Chondrocyte (in vitro differentiated cells): ENCODE measurements around the gene LTK. TPM values are rescaled to one million over a fixed set of nuclear protein-coding genes. Genes with fewer than 3 reads are reported as not detected.

Source experiments
- DNase-seq: peaks from one replicate; pipeline ENCODE4 v3.0.0; 2021; ENCODE audit warnings: mixed read lengths, low spot score
- H3K27ac Mint-ChIP-seq: one replicate; pipeline ENCODE4 v1.8.0; 2021; ENCODE audit warnings: mild to moderate bottlenecking, moderate library complexity, mixed read lengths; ENCODE audit not compliant: unreplicated experiment
- H3K27me3 Mint-ChIP-seq: 2 replicates; pipeline ENCODE4 v1.8.0; 2021; ENCODE audit warnings: low read depth, mixed read lengths
- H3K36me3 Mint-ChIP-seq: 2 replicates; pipeline ENCODE4 v1.8.0; 2021; ENCODE audit warnings: low read depth, mixed read lengths
- H3K4me1 Mint-ChIP-seq: 2 replicates; pipeline ENCODE4 v1.8.0; 2021; ENCODE audit warnings: low read depth, mild to moderate bottlenecking, mixed read lengths
- H3K4me3 Mint-ChIP-seq: one replicate; pipeline ENCODE4 v1.8.0; 2021; ENCODE audit warnings: mild to moderate bottlenecking, moderate library complexity, mixed read lengths; ENCODE audit not compliant: unreplicated experiment
- H3K9me3 Mint-ChIP-seq: 2 replicates; pipeline ENCODE4 v1.8.0; 2021; ENCODE audit warnings: low read depth, mixed read lengths
- total RNA-seq: library from RNA; stranded (reverse); gene quantifications from 3 replicates; pipeline ENCODE4 v1.2.1, GENCODE V29; 2021
- TF ChIP-seq, protein P1 (sequence below): fragments of 200-600 bp; sonication (generic); IDR thresholded peaks from 2 replicates; pipeline ENCODE4 v1.5.0; 2021; ENCODE audit warnings: antibody characterized with exemption, mild to moderate bottlenecking, moderate library complexity

LTK gene
- total RNA-seq, 1 donor from 2014 or later: 1.0 TPM

DNA sequence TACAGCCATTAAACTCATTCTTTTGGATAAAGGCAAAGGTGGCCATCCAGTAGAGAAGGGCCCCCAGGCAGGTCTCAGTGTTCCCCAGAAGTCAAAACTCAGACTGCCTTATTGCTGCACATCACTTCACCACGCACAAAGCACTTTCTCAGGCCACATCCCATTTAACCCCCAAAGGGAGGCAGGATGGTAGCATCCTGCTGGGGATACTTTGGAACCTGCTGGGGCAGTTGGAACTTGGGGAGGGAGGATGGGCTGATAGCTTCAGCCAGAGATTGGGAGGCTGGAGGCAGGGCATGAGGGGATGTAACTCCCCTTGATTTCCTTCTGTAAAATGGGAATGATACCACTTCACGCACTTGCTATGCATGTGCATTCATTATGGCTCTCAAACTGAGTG, 15.0 kb downstream of the LTK start:
- H3K36me3 Mint-ChIP-seq: peaks cover 1% of the 10 kb centered on the region
- H3K27ac Mint-ChIP-seq: no peak overlapping the region
- peaks cover 57% of the 10 kb centered on the region for H3K27me3 Mint-ChIP-seq
- peaks cover 20% of the 10 kb centered on the region for H3K4me1 Mint-ChIP-seq
- DNase-seq: no peak
- H3K9me3 Mint-ChIP-seq: no peaks in the 10 kb centered on the region
- TF ChIP-seq, protein P1, sequence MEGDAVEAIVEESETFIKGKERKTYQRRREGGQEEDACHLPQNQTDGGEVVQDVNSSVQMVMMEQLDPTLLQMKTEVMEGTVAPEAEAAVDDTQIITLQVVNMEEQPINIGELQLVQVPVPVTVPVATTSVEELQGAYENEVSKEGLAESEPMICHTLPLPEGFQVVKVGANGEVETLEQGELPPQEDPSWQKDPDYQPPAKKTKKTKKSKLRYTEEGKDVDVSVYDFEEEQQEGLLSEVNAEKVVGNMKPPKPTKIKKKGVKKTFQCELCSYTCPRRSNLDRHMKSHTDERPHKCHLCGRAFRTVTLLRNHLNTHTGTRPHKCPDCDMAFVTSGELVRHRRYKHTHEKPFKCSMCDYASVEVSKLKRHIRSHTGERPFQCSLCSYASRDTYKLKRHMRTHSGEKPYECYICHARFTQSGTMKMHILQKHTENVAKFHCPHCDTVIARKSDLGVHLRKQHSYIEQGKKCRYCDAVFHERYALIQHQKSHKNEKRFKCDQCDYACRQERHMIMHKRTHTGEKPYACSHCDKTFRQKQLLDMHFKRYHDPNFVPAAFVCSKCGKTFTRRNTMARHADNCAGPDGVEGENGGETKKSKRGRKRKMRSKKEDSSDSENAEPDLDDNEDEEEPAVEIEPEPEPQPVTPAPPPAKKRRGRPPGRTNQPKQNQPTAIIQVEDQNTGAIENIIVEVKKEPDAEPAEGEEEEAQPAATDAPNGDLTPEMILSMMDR: no peak
- H3K4me3 Mint-ChIP-seq: no peak overlapping the region

DNA sequence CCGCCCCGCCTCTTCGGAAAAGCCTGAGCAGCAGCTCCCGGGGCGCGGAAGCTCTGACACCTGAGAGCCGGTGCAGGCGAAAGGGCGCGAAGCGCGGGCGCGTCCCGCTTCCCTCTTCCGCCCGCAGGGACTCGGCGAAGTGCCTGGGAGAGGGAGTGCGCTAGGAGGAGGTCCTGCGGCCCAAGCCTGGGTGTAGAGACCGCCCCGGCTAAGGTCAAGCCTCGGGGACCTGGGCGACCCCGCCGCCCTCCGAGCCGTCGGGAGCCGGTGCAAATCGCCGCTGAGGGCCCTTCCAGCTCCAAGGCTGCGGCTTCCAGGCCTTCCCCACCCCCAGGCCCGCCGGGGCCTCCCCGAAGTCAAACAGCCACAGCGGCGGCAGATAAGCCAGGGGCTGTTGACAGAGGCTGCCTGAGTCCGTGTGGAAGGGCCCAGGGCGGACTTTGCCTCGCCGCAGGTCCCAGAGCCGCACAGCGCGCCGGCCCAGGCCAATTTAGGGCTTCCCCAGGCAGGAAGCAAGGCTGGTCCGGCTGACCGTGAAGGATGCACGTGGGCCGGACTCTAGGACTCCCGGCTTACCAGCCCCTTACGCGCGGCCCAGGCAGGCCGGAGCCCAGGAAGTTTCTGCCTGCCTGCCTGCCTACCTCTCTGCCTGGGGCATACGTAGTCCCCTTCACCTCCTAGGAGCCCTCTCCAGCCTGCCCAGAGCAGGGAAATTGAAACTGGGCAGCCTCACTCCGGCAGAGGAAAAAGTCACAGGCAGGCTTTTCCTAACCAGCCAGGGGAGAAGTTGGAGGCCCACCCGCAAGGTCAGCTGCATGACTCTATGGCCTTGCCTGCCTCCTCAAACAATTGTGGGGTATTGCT, 17.7 kb downstream of the LTK start:
- DNase-seq: no peak
- Mint-ChIP-seq H3K27ac (no peak overlapping the region), H3K9me3 (no peaks in the 10 kb centered on the region), H3K27me3 (peaks cover 47% of the 10 kb centered on the region), H3K4me1 (peaks cover 14% of the 10 kb centered on the region), H3K4me3 (no peak overlapping the region), H3K36me3 (peaks cover 1% of the 10 kb centered on the region)
- TF ChIP-seq, protein P1: no peak

DNA sequence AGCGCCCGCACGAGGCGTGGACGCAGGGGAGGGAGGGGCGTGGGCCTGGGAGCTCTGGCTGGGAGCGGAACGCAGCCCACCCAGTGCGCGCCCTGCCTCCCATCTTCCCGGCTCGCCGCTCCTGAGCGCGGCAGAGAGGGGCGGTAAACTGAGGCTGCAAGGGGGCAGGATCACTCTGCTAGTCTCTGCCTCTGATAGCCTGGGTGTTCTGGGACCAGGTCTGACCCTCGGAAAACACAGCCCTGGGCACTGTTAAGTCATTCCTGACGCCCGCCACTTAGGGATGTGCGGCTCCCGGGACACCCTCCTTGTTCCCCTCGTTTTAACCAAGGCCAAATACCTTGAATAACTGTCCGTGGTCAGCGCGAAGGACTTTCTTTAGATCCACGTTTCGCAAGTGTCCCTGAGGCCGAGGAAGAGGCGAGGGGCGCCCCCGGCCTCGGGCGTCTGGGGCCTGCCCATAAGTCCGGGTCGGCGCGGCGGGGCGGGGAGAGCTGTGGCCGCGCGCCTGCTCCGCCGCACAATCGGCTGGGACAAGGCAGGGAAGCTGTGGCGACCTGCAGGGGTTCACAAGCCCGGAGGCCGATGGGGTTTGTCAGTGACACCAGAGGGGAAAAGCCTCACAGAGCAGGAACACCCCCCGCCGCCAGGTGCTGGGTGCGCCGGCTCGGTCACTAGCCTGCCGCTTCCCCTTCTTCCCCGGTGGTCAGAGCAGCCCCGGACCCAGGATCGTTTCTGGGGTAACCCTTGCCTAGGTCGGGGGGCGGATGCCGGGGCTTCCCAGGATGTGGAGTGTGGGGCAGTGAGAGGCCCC, 18.5 kb downstream of the LTK start:
- DNase-seq: no peak
- Mint-ChIP-seq H3K27ac (no peak overlapping the region), H3K9me3 (peaks cover 2% of the 10 kb centered on the region), H3K4me1 (peaks cover 18% of the 10 kb centered on the region), H3K27me3 (peaks cover 42% of the 10 kb centered on the region), H3K36me3 (peaks cover 1% of the 10 kb centered on the region), H3K4me3 (peak overlapping the region; percentile 35)
- TF ChIP-seq, protein P1: no peak

DNA sequence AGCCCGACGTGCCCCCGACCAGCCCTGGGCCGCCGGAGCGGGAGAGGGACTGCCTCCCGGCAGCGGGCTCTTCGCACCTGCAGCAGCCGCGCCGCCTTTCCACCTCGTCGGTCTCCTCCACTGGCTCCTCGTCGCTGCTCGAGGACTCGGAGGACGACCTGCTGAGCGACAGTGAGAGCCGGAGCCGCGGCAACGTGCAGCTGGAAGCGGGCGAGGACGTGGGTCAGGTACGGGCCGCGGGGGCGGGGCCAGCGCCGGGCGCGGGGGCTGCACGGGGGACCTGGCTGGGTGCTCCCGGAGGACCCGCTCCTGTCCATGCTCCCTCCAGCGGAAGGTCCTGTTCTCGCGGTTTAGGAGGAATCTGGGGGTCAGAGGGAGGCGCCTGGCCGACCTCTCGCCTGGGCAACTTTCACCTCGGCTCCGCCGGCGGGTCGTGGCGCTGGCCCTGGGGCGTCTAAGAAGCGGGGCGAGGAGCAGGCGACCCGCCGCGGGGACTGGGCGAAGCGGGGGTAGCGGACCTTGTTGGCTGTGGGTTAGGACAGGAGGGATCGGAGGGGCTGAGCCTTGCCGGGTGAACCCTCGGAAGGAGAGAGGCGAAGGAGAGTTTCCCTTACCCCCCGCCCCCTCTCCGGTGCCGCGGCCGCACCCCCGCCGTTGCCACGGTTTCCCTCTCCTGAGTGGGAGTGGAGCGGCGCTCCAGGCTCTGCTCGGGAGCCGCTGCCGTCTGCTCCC, 19.3 kb downstream of the LTK start:
- no peak for DNase-seq
- Mint-ChIP-seq H3K9me3 (peaks cover 3% of the 10 kb centered on the region), H3K27me3 (peaks cover 37% of the 10 kb centered on the region), H3K4me3 (peak overlapping the region; percentile 42), H3K27ac (no peak overlapping the region), H3K36me3 (peaks cover 1% of the 10 kb centered on the region), H3K4me1 (peaks cover 19% of the 10 kb centered on the region)
- TF ChIP-seq, protein P1: peak; percentile 34

DNA sequence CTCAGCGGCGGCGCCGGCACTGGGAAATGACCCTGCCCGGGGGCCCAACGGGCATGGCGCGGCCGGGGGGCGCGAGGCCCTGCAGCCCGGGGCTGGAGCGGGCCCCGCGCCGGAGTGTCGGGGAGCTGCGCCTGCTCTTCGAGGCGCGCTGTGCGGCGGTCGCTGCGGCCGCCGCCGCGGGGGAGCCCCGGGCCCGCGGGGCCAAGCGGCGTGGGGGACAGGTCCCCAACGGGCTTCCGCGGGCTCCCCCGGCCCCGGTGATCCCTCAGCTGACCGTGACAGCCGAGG, 19.8 kb downstream of the LTK start:
- Mint-ChIP-seq H3K4me1 (peaks cover 19% of the 10 kb centered on the region), H3K27me3 (peaks cover 33% of the 10 kb centered on the region), H3K4me3 (peak overlapping the region; percentile 42), H3K36me3 (peaks cover 1% of the 10 kb centered on the region), H3K9me3 (peaks cover 3% of the 10 kb centered on the region), H3K27ac (no peak overlapping the region)
- DNase-seq: no peak
- TF ChIP-seq, protein P1: no peak
